H1 (cell line): ENCODE data around the gene SLC6A20. TPM values are rescaled to one million over a fixed set of nuclear protein-coding genes. Genes with fewer than 3 reads are reported as not detected.

ENCODE experiments used
- CTCF ChIA-PET: fragments of 300-600 bp; sonication (Branson Sonifier 250); formaldehyde crosslinking; loops from one replicate; lab custom pipeline; 2021; ENCODE audit not compliant: partially characterized antibody; lab: Charles Lee
- POLR2A ChIA-PET: fragments of 300-600 bp; sonication (Branson Sonifier 250); formaldehyde crosslinking; loops from one replicate; lab custom pipeline; 2021; ENCODE audit warnings: inconsistent platforms; ENCODE audit not compliant: partially characterized antibody; lab: Charles Lee
- DNase-seq, 2 experiments: peaks; one replicate each; pipeline versions ENCODE4 v3.0.0 to v3.0.0-alpha.2; 2010 to 2022; ENCODE audit warnings: low spot score in 2 of 2, low read depth in 1 of 2, mixed read lengths in 1 of 2
- FAIRE-seq: peaks from 2 replicates; lab custom pipeline; 2011; peaks lifted over from hg19 to GRCh38; lab: Jason Lieb, UNC
- H2AFZ ChIP-seq: 2 replicates; pipeline ENCODE4 v1.8.1; 2012; ENCODE audit warnings: low read length, inconsistent platforms
- H2AK5ac ChIP-seq: 2 replicates; pipeline ENCODE4 v1.6.1; 2013; ENCODE audit warnings: low read depth, low read length
- H2BK120ac ChIP-seq: replicated peaks from 2 replicates; pipeline ENCODE3; 2013; ENCODE audit warnings: low read depth, low read length, inconsistent platforms
- H2BK12ac ChIP-seq: 2 replicates; pipeline ENCODE4 v1.6.1; 2013; ENCODE audit warnings: low read depth, low read length
- H2BK15ac ChIP-seq: 2 replicates; pipeline ENCODE4 v1.6.1; 2013; ENCODE audit warnings: low read length
- H2BK20ac ChIP-seq: 2 replicates; pipeline ENCODE4 v1.6.1; 2013; ENCODE audit warnings: low read length
- H2BK5ac ChIP-seq: 2 replicates; pipeline ENCODE4 v1.6.1; 2013; ENCODE audit warnings: low read depth, low read length
- H3K14ac ChIP-seq: 2 replicates; pipeline ENCODE4 v1.6.1; 2013; ENCODE audit warnings: inconsistent platforms; ENCODE audit not compliant: insufficient read length
- H3K18ac ChIP-seq: 2 replicates; pipeline ENCODE4 v1.6.1; 2013; ENCODE audit warnings: low read length; ENCODE audit errors: extremely low read depth
- H3K23ac ChIP-seq: 2 replicates; pipeline ENCODE4 v1.6.1; 2013; ENCODE audit warnings: inconsistent platforms; ENCODE audit not compliant: insufficient read length
- H3K23me2 ChIP-seq: 2 replicates; pipeline ENCODE4 v1.6.1; 2013; ENCODE audit warnings: low read depth, low read length
- H3K27ac ChIP-seq: 2 replicates; pipeline ENCODE4 v1.6.1; 2011; ENCODE audit warnings: low read depth, low read length, inconsistent platforms
- H3K27me3 ChIP-seq, 4 experiments: replicated peaks in 1 of 4; 1 replicate in 1 of 4; 2 replicates in 3 of 4; pipeline versions ENCODE4 v1.6.1 to v1.8.1; 2011 to 2013; ENCODE audit warnings: low read length in 3 of 4, mild to moderate bottlenecking in 3 of 4, inconsistent platforms in 2 of 4, mixed read lengths in 2 of 4, moderate library complexity in 1 of 4; ENCODE audit not compliant: control insufficient read depth in 3 of 4, insufficient read depth in 3 of 4; ENCODE audit errors: extremely low read depth in 1 of 4
- H3K36me3 ChIP-seq, 4 experiments: 2 replicates each; pipeline versions ENCODE4 v1.6.1 to v1.8.1; 2011 to 2013; ENCODE audit warnings: mild to moderate bottlenecking in 4 of 4, low read length in 3 of 4, moderate library complexity in 2 of 4, control low read depth in 1 of 4, inconsistent platforms in 1 of 4; ENCODE audit not compliant: insufficient read depth in 4 of 4, control insufficient read depth in 2 of 4
- H3K4ac ChIP-seq: replicated peaks from 2 replicates; pipeline ENCODE3; 2013; ENCODE audit warnings: low read length, low read depth, mixed read lengths, inconsistent platforms; ENCODE audit not compliant: insufficient read length
- H3K4me1 ChIP-seq, 4 experiments: replicated peaks in 1 of 4; 1 replicate in 1 of 4; 2 replicates in 3 of 4; pipeline versions ENCODE4 v1.6.1 to v1.8.1; 2011 to 2013; ENCODE audit warnings: low read length in 3 of 4, inconsistent platforms in 2 of 4, mixed read lengths in 1 of 4; ENCODE audit not compliant: insufficient read depth in 4 of 4, control insufficient read depth in 3 of 4
- H3K4me2 ChIP-seq, 2 experiments: 2 replicates each; pipeline versions ENCODE4 v1.6.1 to v1.8.1; 2011 to 2013; ENCODE audit warnings: low read depth in 2 of 2, low read length in 2 of 2, control low read depth in 1 of 2, inconsistent platforms in 1 of 2, mild to moderate bottlenecking in 1 of 2; ENCODE audit not compliant: insufficient read depth in 1 of 2
- H3K4me3 ChIP-seq, 4 experiments: fragments of 200-600, 300-600 bp in 1 of 4; sonication (generic), shearing (Covaris generic), sonication (Bioruptor Twin) in 1 of 4; 2 replicates each; pipeline versions ENCODE4 v1.5.1 to v1.8.1; 2011 to 2016; ENCODE audit warnings: low read length in 4 of 4, low read depth in 3 of 4, control low read depth in 2 of 4, inconsistent platforms in 2 of 4, mild to moderate bottlenecking in 2 of 4, mixed read lengths in 1 of 4, moderate library complexity in 1 of 4; ENCODE audit not compliant: insufficient read depth in 2 of 4; ENCODE audit errors: extremely low read depth in 1 of 4
- H3K56ac ChIP-seq: replicated peaks from 2 replicates; pipeline ENCODE3; 2013; ENCODE audit warnings: low read depth, mild to moderate bottlenecking, mixed read lengths, low read length, inconsistent platforms; ENCODE audit not compliant: insufficient read length
- H3K79me1 ChIP-seq: 2 replicates; pipeline ENCODE4 v1.6.1; 2013; ENCODE audit warnings: low read depth, low read length, control low read depth
- H3K79me2 ChIP-seq, 2 experiments: 2 replicates each; pipeline versions ENCODE4 v1.6.1 to v1.8.1; 2012 to 2013; ENCODE audit warnings: low read length in 2 of 2, mild to moderate bottlenecking in 2 of 2, inconsistent platforms in 1 of 2; ENCODE audit not compliant: insufficient read depth in 2 of 2, control insufficient read depth in 1 of 2
- H3K9ac ChIP-seq, 4 experiments: replicated peaks in 1 of 4; 1 replicate in 1 of 4; 2 replicates in 3 of 4; pipeline versions ENCODE4 v1.6.1 to v1.8.1; 2011 to 2013; ENCODE audit warnings: low read depth in 3 of 4, low read length in 3 of 4, control low read depth in 2 of 4, mild to moderate bottlenecking in 2 of 4, moderate library complexity in 2 of 4, inconsistent platforms in 1 of 4; ENCODE audit errors: extremely low read depth in 1 of 4
- H3K9me3 ChIP-seq, 2 experiments: 2 replicates each; pipeline versions ENCODE4 v1.6.1 to v1.8.1; 2012 to 2013; ENCODE audit warnings: mild to moderate bottlenecking in 2 of 2, moderate library complexity in 2 of 2, control low read depth in 1 of 2, inconsistent platforms in 1 of 2, low read depth in 1 of 2, low read length in 1 of 2, mixed read lengths in 1 of 2; ENCODE audit not compliant: insufficient read depth in 2 of 2
- H4K20me1 ChIP-seq, 2 experiments: replicated peaks in 1 of 2; 2 replicates each; pipeline versions ENCODE3 to v1.8.1; 2011 to 2013; ENCODE audit warnings: inconsistent platforms in 2 of 2, low read length in 2 of 2, mild to moderate bottlenecking in 1 of 2; ENCODE audit not compliant: insufficient read depth in 2 of 2, control insufficient read depth in 1 of 2
- H4K5ac ChIP-seq: 2 replicates; pipeline ENCODE4 v1.6.1; 2013; ENCODE audit warnings: low read length, low read depth, mixed read lengths, inconsistent platforms; ENCODE audit not compliant: insufficient read length
- H4K8ac ChIP-seq: 2 replicates; pipeline ENCODE4 v1.8.0; 2013; ENCODE audit warnings: mild to moderate bottlenecking, moderate library complexity, low read length, inconsistent platforms; ENCODE audit not compliant: insufficient read depth; ENCODE audit errors: extremely low read depth
- H4K91ac ChIP-seq: replicated peaks from 2 replicates; pipeline ENCODE3; 2013; ENCODE audit warnings: low read length, mixed read lengths, inconsistent platforms; ENCODE audit not compliant: insufficient read length
- BRCA1 ChIP-seq: IDR thresholded peaks from 2 replicates; pipeline ENCODE4 v1.6.1; 2012; ENCODE audit warnings: low read depth, low read length, improper control_type of control experiment
- CBX5 ChIP-seq: fragments of 300-800, 300-1000 bp; sonication (generic); IDR thresholded peaks from 2 replicates; pipeline ENCODE4 v1.7.1; 2016; ENCODE audit warnings: antibody characterized with exemption, low read length, low read depth
- CHD2 ChIP-seq: IDR thresholded peaks from 2 replicates; pipeline ENCODE4 v1.6.1; 2012; ENCODE audit warnings: low read length, improper control_type of control experiment
- JUN ChIP-seq: IDR thresholded peaks from 2 replicates; pipeline ENCODE4 v1.6.1; 2011; ENCODE audit warnings: low read depth, mild to moderate bottlenecking, improper control_type of control experiment, low read length
- JUND ChIP-seq: IDR thresholded peaks from 2 replicates; pipeline ENCODE4 v1.6.1; 2011; ENCODE audit warnings: mild to moderate bottlenecking, improper control_type of control experiment, low read length
- SP4 ChIP-seq: IDR thresholded peaks from 2 replicates; pipeline ENCODE4 v1.6.1; 2012; ENCODE audit warnings: low read length, inconsistent platforms
- WGBS, 2 experiments: shearing (Covaris generic) in 1 of 2; methylation state at CpG; one replicate each; pipeline versions ENCODE4 v1.1.6 to v1.1.7; 2013 to 2015; ENCODE audit warnings: low lambda C conversion rate in 2 of 2, mixed read lengths in 2 of 2, inconsistent platforms in 1 of 2, low coverage in 1 of 2, missing lambda C conversion rate in 1 of 2; ENCODE audit not compliant: insufficient replicate concordance in 2 of 2, insufficient coverage in 1 of 2, insufficient read length in 1 of 2; ENCODE audit errors: extremely low coverage in 1 of 2, missing lambda C conversion rate in 1 of 2; 5-methylcytosine and 5-hydroxymethylcytosine counted together
- polyA plus RNA-seq, 7 experiments: library from polyadenylated mRNA; depleted of rRNA in 3 of 7; stranded (reverse) in 5 of 7; unstranded in 2 of 7; fragments of >200 nt in 5 of 7; fragments of 200-250 nt in 2 of 7; gene quantifications; 1 replicate in 5 of 7; 2 replicates in 1 of 7; 4 replicates in 1 of 7; pipeline versions ENCODE4 v1.2.1 to v1.2.3, GENCODE V29; 2011 to 2013; ENCODE audit warnings: missing spikeins in 2 of 7, mixed read lengths in 2 of 7
- total RNA-seq: library from RNA; stranded (reverse); fragmentation: NEBNext Ultra II Directional; extraction: Animal tissue kit (Norgen Biotek cat#: 25700); gene quantifications from 2 replicates; pipeline ENCODE4 v1.2.1, GENCODE V29; 2021

SLC6A20 gene
- total and polyA plus RNA-seq, 2 of the 8 experiments (the other 6 are each of a cell fraction or from before 2014, with no cell fraction given): 0.05 TPM; not detected in 1

DNA sequence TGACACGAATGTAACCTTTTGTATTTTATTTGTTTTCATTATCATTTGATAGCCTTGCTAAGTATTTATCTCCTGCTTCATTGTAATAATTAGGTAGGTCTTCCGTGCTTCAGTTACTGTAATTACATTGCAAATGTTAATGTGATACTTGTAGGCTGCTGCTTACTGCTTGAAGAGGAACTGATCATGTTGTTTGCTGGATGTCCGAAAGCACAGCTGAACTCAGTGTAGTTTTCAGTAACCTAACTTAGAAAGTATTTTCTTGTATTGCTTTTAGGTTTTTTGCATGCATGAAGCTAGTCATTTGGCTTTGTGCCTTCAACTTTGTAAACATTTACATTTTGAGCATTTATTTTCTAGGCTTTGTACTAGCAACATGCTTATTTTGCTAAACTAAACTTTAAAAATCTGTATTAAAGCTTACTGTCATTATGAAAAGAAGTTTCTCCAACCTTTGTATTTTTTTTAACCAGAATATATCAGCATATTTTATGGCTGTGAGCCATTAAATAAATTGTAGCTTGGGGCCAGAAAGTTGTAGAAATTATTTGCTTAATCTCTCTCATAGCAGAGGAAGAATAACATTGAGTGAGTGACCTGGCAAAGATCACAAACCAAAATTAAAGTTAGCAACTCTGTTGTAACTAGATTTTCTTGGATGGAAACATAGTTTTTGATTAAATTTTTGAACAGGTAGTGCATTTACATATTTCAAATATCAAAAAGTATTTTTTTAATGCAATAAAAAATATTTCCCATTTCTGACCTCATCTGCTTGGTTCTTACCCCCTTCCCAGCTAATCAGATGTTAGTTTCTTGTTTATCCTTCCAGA is 76.5 kb downstream of the SLC6A20 start:
- no peak overlapping the region for H3K56ac ChIP-seq
- no peak overlapping the region for H2BK5ac ChIP-seq
- H3K23me2 ChIP-seq: no peaks in the 10 kb centered on the region
- no peak overlapping the region for H4K91ac ChIP-seq
- no peak overlapping the region for H3K23ac ChIP-seq
- ChIA-PET CTCF (interaction anchor here (0.6 to 0.9 kb wide), 3 partner anchors 9 to 14 kb away, joined by 3 to 4 read pairs (median 3); no protein-coding TSS in a partner anchor), POLR2A (no interaction called here)
- H3K36me3 ChIP-seq: peaks cover 0 to 43% (median 10%) of the 10 kb centered on the region in 4 experiments; a peak in 7 of 8 replicates
- H2AFZ ChIP-seq: no peak overlapping the region
- H3K4ac ChIP-seq: no peak overlapping the region
- H3K18ac ChIP-seq: no peak overlapping the region
- no peaks in the 10 kb centered on the region for H3K9me3 ChIP-seq
- H4K8ac ChIP-seq: no peak overlapping the region
- no peak overlapping the region for H3K4me2 ChIP-seq
- H2BK120ac ChIP-seq: no peak overlapping the region
- DNase-seq (no peak), FAIRE-seq (no peak)
- no peaks in the 10 kb centered on the region for H3K79me1 ChIP-seq
- no peak overlapping the region for H2BK20ac ChIP-seq
- TF ChIP-seq JUN (no peak), CHD2 (no peak), BRCA1 (no peak), SP4 (no peak), CBX5 (no peak), JUND (no peak)
- no peak overlapping the region for H2BK12ac ChIP-seq
- no peaks in the 10 kb centered on the region for H3K79me2 ChIP-seq
- no peaks in the 10 kb centered on the region for H3K27me3 ChIP-seq
- H3K27ac ChIP-seq: no peak overlapping the region
- no peak overlapping the region for H4K5ac ChIP-seq
- H3K4me1 ChIP-seq: no peaks in the 10 kb centered on the region
- H2AK5ac ChIP-seq: no peak overlapping the region
- no peak overlapping the region for H3K9ac ChIP-seq
- H2BK15ac ChIP-seq: no peak overlapping the region
- H3K4me3 ChIP-seq: no peak overlapping the region
- H3K14ac ChIP-seq: no peak overlapping the region
- no peaks in the 10 kb centered on the region for H4K20me1 ChIP-seq
- 88% methylated on average over 3 of the region's 3 CpGs; no CpG with 5 or more reads in 1 of the 2 experiments for WGBS, 2 experiments
